ENCODE results near the gene DEUP1.
"Not testable (repeated sequence)": the region's sequence is repeated elsewhere in the genome, so short reads cannot be mapped to it uniquely, and the experiment has no call there.

Gene DEUP1, protein sequence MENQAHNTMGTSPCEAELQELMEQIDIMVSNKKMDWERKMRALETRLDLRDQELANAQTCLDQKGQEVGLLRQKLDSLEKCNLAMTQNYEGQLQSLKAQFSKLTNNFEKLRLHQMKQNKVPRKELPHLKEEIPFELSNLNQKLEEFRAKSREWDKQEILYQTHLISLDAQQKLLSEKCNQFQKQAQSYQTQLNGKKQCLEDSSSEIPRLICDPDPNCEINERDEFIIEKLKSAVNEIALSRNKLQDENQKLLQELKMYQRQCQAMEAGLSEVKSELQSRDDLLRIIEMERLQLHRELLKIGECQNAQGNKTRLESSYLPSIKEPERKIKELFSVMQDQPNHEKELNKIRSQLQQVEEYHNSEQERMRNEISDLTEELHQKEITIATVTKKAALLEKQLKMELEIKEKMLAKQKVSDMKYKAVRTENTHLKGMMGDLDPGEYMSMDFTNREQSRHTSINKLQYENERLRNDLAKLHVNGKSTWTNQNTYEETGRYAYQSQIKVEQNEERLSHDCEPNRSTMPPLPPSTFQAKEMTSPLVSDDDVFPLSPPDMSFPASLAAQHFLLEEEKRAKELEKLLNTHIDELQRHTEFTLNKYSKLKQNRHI

DNA sequence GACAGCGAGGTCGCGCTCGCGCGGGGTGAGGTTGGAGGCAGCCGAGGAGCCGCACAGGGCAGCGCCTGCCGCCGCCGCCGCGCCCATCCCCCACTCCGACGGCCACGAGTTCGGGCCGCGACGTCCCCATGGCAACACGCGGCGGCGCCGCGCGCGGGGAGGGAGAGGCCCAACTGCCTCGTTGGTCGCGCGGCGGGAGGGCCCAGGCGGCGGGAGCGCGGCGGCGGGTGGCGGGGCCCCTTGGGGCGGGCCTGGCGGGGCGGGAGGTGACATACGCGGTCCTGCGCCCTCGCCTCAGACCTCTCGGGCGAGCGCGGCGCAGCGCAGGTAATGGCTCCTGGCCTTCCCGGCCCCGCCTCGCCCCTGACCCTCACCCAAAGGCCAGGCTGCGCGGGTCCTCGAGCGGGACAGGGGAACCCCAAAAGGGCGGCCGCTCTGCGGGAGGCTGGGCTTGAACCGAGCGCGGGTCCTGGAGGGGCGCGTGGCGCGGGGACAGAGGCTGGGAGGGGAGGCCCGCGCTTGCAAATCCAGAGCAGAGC lies at the start of gene DEUP1:
Gene DEUP1, plus strand, starts transcription at position 297 of the 539 bp plus-strand sequence. CDS start 1,518 bp downstream, outside the sequence.
- DNase-seq = no peak

GRCh38 chr11:93285430-93285829 lies 45.1 kb upstream of the DEUP1 start:
- DNase-seq = no peak

DNA sequence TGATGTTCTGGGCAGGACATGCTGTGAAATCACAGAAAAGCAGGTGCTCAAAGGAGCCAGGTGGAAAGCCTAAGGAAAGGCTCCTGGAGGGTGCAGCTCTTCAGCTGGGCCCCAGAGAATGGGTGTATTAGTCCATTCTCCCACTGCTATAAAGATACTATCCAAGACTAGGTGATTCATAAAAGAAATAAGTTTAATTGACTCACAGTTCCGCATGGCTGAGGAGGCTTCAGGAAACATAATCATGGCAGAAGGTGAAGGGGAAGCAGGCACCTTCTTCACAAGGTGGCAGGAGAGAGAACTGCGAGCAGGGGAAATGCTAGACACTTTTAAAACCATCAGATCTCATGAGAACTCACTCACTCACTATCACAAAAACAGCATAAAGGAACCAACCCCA lies 43.1 kb upstream of the DEUP1 start:
- no peak for DNase-seq

- DNase-seq = no peak
Measured at GRCh38 chr11:93288079-93288478, 42.5 kb upstream of the DEUP1 start.

GRCh38 chr11:93288767-93289166 lies 41.8 kb upstream of the DEUP1 start:
- no peak for DNase-seq

GRCh38 chr11:93289782-93290463 lies 40.6 kb upstream of the DEUP1 start:
- no peak for DNase-seq

DNA sequence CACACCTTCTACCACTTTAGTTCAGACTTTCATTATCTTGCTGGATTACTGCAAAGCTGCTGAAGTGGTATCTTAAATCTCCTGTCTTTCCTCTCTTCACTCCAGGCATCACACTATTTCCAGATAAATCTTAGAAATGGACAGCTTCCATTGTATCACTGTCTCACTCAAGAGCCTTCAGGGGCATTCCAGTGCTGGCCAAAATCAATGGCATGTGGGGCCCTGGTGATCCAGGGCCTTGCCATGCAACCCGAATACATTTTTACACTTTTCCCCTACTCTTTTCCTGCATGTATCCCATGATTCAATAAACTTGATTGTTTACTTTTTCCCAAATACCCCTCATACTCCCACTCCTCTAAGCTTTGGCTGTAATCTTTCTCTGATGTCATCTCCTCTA lies 39.4 kb upstream of the DEUP1 start:
- no peak for DNase-seq

GRCh38 chr11:93291898-93292297 lies 38.6 kb upstream of the DEUP1 start:
- DNase-seq = no peak

- DNase-seq = no peak
Measured at GRCh38 chr11:93295921-93296575, 34.5 kb upstream of the DEUP1 start.

GRCh38 chr11:93303689-93304088 lies 26.9 kb upstream of the DEUP1 start:
- DNase-seq = no peak

GRCh38 chr11:93314399-93314798 lies 16.1 kb upstream of the DEUP1 start:
- not testable (repeated sequence) for DNase-seq

- DNase-seq = no peak
Measured at GRCh38 chr11:93319224-93319839, 11.2 kb upstream of the DEUP1 start.

- no peak for DNase-seq
Measured at GRCh38 chr11:93320230-93320629, 10.3 kb upstream of the DEUP1 start.

DNA sequence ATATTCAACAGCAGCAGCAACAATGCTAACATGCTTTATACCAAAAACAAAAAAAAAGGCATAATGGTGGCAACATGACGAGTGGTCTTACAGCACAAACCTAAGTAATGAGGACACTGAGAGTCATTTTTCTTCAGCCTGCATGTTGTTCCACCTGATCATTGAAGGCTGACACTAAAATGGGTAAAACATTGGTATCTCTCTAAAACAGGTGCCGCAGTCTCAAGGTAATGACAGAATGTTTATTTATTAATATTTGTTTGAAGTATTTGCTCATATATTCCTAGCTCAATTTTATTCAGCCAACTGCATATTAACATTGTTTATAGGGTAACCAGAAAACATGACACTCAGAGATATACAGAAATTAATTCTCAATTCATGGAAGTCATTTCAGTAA lies 8.3 kb upstream of the DEUP1 start:
- no peak for DNase-seq

GRCh38 chr11:93323747-93324146 lies 6.8 kb upstream of the DEUP1 start:
- no peak for DNase-seq

DNA sequence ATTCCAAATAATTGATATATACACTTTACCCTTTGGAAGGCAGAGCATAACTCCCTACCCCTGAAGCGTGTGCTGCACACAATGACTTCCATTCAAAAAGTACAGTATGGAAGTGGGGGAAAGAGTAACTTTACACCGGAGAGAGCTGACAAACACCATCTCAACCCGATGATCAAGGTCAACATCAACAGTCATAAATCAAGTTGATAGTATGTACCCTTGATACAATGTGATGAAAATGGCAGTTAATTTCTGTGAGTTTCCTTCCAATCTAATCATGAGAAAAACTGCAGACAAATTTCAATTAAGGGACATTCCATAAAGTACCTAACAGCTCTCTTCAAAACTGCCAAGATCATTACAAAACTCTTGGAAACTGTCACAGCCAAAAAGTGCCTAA lies 6.0 kb upstream of the DEUP1 start:
- DNase-seq = no peak

- no peak for DNase-seq
Measured at GRCh38 chr11:93326681-93327080, 3.9 kb upstream of the DEUP1 start.

DNA sequence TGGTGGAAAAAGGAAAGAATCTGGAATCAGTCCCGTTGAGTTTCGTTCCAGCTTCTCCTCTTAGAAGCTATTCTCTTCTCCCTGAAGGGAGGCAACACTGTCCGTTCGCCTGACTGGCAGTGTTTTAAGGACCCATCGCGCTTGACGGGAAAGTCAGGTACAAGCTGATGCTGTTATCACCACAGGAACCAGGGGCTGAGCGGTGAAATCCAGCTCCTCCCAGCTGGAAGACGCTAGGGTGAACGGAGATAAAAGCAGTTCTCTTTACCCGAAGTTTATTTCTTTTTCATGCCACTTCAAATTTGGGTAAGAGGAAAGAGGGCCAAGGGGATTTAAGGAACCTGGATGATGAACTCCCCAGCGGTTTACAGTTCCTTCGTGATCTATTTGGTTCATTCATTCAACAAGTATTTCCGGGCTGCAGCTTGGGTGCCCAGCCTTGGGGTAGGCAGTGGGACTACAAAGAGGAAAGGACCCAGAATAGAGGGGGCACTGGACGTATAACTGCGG lies 551 bp upstream of the DEUP1 start:
- no peak for DNase-seq

GRCh38 chr11:93340223-93340622 lies 9.7 kb downstream of the DEUP1 start:
- no peak for DNase-seq

- no peak for DNase-seq
Measured at GRCh38 chr11:93344855-93345333, 14.4 kb downstream of the DEUP1 start.

DNA sequence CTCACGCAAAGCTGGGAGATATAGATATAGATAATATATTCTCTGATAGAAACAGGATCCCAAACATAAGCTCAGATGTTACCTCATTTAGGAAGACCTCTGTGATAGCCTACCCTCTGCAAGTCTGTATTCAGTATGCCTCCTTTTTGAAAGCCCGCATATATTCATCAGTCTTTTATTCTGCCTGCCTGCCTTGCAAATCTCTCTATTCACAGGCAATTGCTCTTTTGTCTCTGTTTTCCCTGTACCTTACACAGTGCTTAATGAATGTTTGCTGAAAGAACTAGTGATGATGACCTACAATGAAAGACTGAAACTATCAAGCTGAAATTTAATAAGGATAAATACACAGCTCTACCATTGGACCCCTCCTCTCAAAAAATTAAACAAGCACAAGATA lies 18.4 kb downstream of the DEUP1 start:
- DNase-seq = no peak

DNA sequence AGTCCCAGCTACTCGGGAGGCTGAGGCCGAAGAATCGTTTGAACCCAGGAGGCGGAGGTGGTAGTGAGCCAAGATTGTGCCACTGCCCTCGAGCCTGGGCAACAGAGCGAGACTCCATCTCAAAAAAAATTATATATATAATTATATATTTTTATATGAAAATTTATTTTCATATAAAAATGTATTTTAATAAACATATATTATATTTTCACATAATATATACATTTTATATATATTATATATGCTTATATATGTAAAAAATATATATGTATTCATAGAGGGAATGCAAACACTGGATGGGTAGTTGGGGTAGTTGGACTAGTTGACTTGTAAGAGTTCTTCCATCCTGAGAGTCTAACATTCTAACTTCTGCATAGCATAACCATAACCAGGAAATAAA lies 20.3 kb downstream of the DEUP1 start:
- no peak for DNase-seq
